KMS-11 (cell line): ENCODE measurements around the gene LRBA.
A peak's percentile ranks its signal among the peaks of the same experiment; 100 is the strongest.

Experiments
- H2AFZ ChIP-seq: fragments of 200-600 bp; sonication (generic); 2 replicates; pipeline ENCODE4 v1.6.1; 2016; ENCODE audit warnings: antibody characterized with exemption, mixed run types, low read depth
- H3K27ac ChIP-seq: fragments of 200-600 bp; sonication (generic); 2 replicates; pipeline ENCODE4 v1.6.1; 2016; ENCODE audit warnings: mild to moderate bottlenecking, mixed run types
- H3K27me3 ChIP-seq: fragments of 200-600 bp; sonication (generic); 2 replicates; pipeline ENCODE4 v1.6.1; 2017; ENCODE audit warnings: mild to moderate bottlenecking, low read depth, mixed run types, moderate library complexity; ENCODE audit not compliant: insufficient read depth
- H3K36me3 ChIP-seq: fragments of 200-600 bp; sonication (generic); 2 replicates; pipeline ENCODE4 v1.6.1; 2017; ENCODE audit warnings: mild to moderate bottlenecking, mixed run types; ENCODE audit not compliant: insufficient read depth
- H3K4me1 ChIP-seq: fragments of 200-600 bp; sonication (generic); 2 replicates; pipeline ENCODE4 v1.6.1; 2016; ENCODE audit warnings: mild to moderate bottlenecking, low read depth, mixed run types; ENCODE audit not compliant: poor library complexity, severe bottlenecking
- H3K4me2 ChIP-seq: fragments of 200-600 bp; sonication (generic); 2 replicates; pipeline ENCODE4 v1.7.0; 2016; ENCODE audit warnings: mild to moderate bottlenecking, mixed run types
- H3K4me3 ChIP-seq: fragments of 200-600 bp; sonication (generic); IDR thresholded peaks from 2 replicates; pipeline ENCODE4 v1.6.1; 2017; ENCODE audit warnings: low read depth, low read length, mixed read lengths; ENCODE audit not compliant: insufficient read depth
- H3K79me2 ChIP-seq: fragments of 200-600 bp; sonication (generic); 2 replicates; pipeline ENCODE4 v1.6.1; 2016; ENCODE audit warnings: low read depth, mixed run types; ENCODE audit not compliant: insufficient read depth
- H3K9ac ChIP-seq: fragments of 200-600 bp; sonication (generic); 2 replicates; pipeline ENCODE4 v1.6.1; 2016; ENCODE audit warnings: mild to moderate bottlenecking, mixed run types
- H4K20me1 ChIP-seq: fragments of 200-600 bp; sonication (generic); 2 replicates; pipeline ENCODE4 v1.6.1; 2016; ENCODE audit warnings: mild to moderate bottlenecking, mixed run types; ENCODE audit not compliant: insufficient read depth
- CTCF ChIP-seq: fragments of 200-600 bp; sonication (generic); conservative IDR thresholded peaks from 2 replicates; pipeline ENCODE4 v1.6.1; 2017; ENCODE audit warnings: low read depth, mild to moderate bottlenecking, antibody characterized with exemption, low read length, moderate library complexity, mixed read lengths

Gene LRBA

GRCh38 chr4:151013491-151013890 is 1.6 kb downstream of the LRBA start:
- Histone ChIP-seq H3K36me3 (no peaks in the 10 kb centered on the region), H3K4me2 (peak overlapping the region; percentile 89), H3K9ac (peak overlapping the region; percentile 96; the same call in 1 of the 2 replicates), H3K27me3 (no peaks in the 10 kb centered on the region), H3K4me1 (peaks cover 29% of the 10 kb centered on the region), H2AFZ (peak overlapping the region; percentile 98; the same call in 1 of the 2 replicates), H4K20me1 (no peaks in the 10 kb centered on the region), H3K79me2 (peaks cover 21% of the 10 kb centered on the region; the same call in 1 of the 2 replicates), H3K27ac (peak overlapping the region; percentile 91; the same call in 1 of the 2 replicates), H3K4me3 (no peak overlapping the region)
- TF ChIP-seq CTCF: no peak

- Histone ChIP-seq H3K27me3 (no peaks in the 10 kb centered on the region), H3K4me2 (peak overlapping the region; percentile 89), H3K27ac (no peak overlapping the region), H3K4me3 (no peak overlapping the region), H2AFZ (no peak overlapping the region), H3K4me1 (peaks cover 29% of the 10 kb centered on the region), H4K20me1 (no peaks in the 10 kb centered on the region), H3K36me3 (no peaks in the 10 kb centered on the region), H3K9ac (no peak overlapping the region), H3K79me2 (peaks cover 21% of the 10 kb centered on the region; the same call in 1 of the 2 replicates)
- TF ChIP-seq CTCF: no peak
Measured at GRCh38 chr4:151012820-151013219, 2.3 kb downstream of the LRBA start.

GRCh38 chr4:151012376-151012775 is 2.7 kb downstream of the LRBA start:
- no peaks in the 10 kb centered on the region for H3K36me3 ChIP-seq
- peaks cover 21% of the 10 kb centered on the region; the same call in 1 of the 2 replicates for H3K79me2 ChIP-seq
- no peak overlapping the region for H2AFZ ChIP-seq
- no peak overlapping the region for H3K27ac ChIP-seq
- H3K27me3 ChIP-seq: no peaks in the 10 kb centered on the region
- peak overlapping the region; percentile 89 for H3K4me2 ChIP-seq
- H3K9ac ChIP-seq: no peak overlapping the region
- H4K20me1 ChIP-seq: no peaks in the 10 kb centered on the region
- no peak for TF ChIP-seq CTCF
- H3K4me3 ChIP-seq: no peak overlapping the region
- H3K4me1 ChIP-seq: peaks cover 29% of the 10 kb centered on the region

- H3K36me3 ChIP-seq: no peaks in the 10 kb centered on the region
- TF ChIP-seq CTCF: no peak
- no peak overlapping the region for H3K9ac ChIP-seq
- no peak overlapping the region for H3K4me3 ChIP-seq
- H3K4me1 ChIP-seq: no peaks in the 10 kb centered on the region
- H2AFZ ChIP-seq: no peak overlapping the region
- H3K4me2 ChIP-seq: no peak overlapping the region
- peaks cover 17% of the 10 kb centered on the region; the same call in 1 of the 2 replicates for H3K79me2 ChIP-seq
- no peaks in the 10 kb centered on the region for H3K27me3 ChIP-seq
- no peaks in the 10 kb centered on the region for H4K20me1 ChIP-seq
- no peak overlapping the region for H3K27ac ChIP-seq
Measured at GRCh38 chr4:151004222-151004621, 10.9 kb downstream of the LRBA start.
